ENCODE results near the gene STAM. TPM values are rescaled to one million over a fixed set of nuclear protein-coding genes. Genes with fewer than 3 reads are reported as not detected.
"Not testable (repeated sequence)": the region's sequence is repeated elsewhere in the genome, so short reads cannot be mapped to it uniquely, and the experiment has no call there.

The STAM gene
- total RNA-seq, 2 donors from 2014 or later: 15.9 to 19.4 TPM

GRCh38 chr10:17710181-17710580 is 66.2 kb downstream of the STAM start:
- DNase-seq (no peak), ATAC-seq (no peak)
- intact Hi-C loops (cut with DNase I, micrococcal nuclease): no loop called here

- intact Hi-C loops (cut with DNase I, micrococcal nuclease): no loop called here
- ATAC-seq: no peak
- DNase-seq: no peak
These were observed 68.1 kb downstream of the STAM start for GRCh38 chr10:17712053-17712452.

GRCh38 chr10:17712717-17713471 is 68.9 kb downstream of the STAM start:
- no peak for ATAC-seq
- DNase-seq: no peak
- intact Hi-C loops (cut with DNase I, micrococcal nuclease): no loop called here

- intact Hi-C loops (cut with DNase I, micrococcal nuclease): no loop called here
- DNase-seq (no peak), ATAC-seq (no peak)
These were observed 69.8 kb downstream of the STAM start for GRCh38 chr10:17713758-17714157.

GRCh38 chr10:17716161-17716560 is 72.2 kb downstream of the STAM start:
- intact Hi-C loops (cut with DNase I, micrococcal nuclease): no loop called here
- no peak for DNase-seq
- no peak for ATAC-seq

- intact Hi-C loops (cut with DNase I, micrococcal nuclease); ATAC-seq; DNase-seq: not testable (repeated sequence)
These were observed 78.5 kb downstream of the STAM start for GRCh38 chr10:17722317-17723014.

- intact Hi-C loops (cut with DNase I, micrococcal nuclease): no loop called here
- ATAC-seq (no peak), DNase-seq (no peak)
These were observed 81.8 kb downstream of the STAM start for GRCh38 chr10:17725703-17726102.

- intact Hi-C loops (cut with DNase I, micrococcal nuclease): no loop called here
- ATAC-seq (no peak), DNase-seq (no peak)
These were observed 85.7 kb downstream of the STAM start for GRCh38 chr10:17729630-17730029.

GRCh38 chr10:17730667-17731066 is 86.7 kb downstream of the STAM start:
- no peak for DNase-seq
- intact Hi-C loops (cut with DNase I, micrococcal nuclease): no loop called here

GRCh38 chr10:17731331-17732020 is 87.5 kb downstream of the STAM start:
- DNase-seq (no peak), ATAC-seq (peak; percentile 92)
- intact Hi-C loops (cut with DNase I, micrococcal nuclease): no loop called here

More at GRCh38 chr10:17730667-17731066, 86.7 kb downstream of the STAM start:
- ATAC-seq: no peak

GRCh38 chr10:17733620-17734019 is 89.7 kb downstream of the STAM start:
- no peak for ATAC-seq
- DNase-seq: no peak
- intact Hi-C loops (cut with DNase I, micrococcal nuclease): no loop called here

- intact Hi-C loops (cut with DNase I, micrococcal nuclease): no loop called here
- DNase-seq (no peak), ATAC-seq (no peak)
These were observed 90.6 kb downstream of the STAM start for GRCh38 chr10:17734432-17735080.

GRCh38 chr10:17735166-17735941 is 91.4 kb downstream of the STAM start:
- intact Hi-C loops (cut with DNase I, micrococcal nuclease): no loop called here
- ATAC-seq: no peak
- DNase-seq: no peak

GRCh38 chr10:17736223-17736622 is 92.3 kb downstream of the STAM start:
- ATAC-seq: no peak
- DNase-seq: no peak
- intact Hi-C loops (cut with DNase I, micrococcal nuclease): no loop called here

GRCh38 chr10:17737027-17737965 is 93.3 kb downstream of the STAM start:
- peak; percentile 40 for ATAC-seq
- no peak for DNase-seq
- intact Hi-C loops (cut with DNase I, micrococcal nuclease): no loop called here

- ATAC-seq (no peak), DNase-seq (no peak)
- intact Hi-C loops (cut with DNase I, micrococcal nuclease): loop anchor here in 1 of 2 donors (10.0 kb wide), 1 partner anchor 126 kb away; the partner anchor contains the start of gene HACD1
These were observed 96.7 kb downstream of the STAM start for GRCh38 chr10:17740668-17741067.

GRCh38 chr10:17742918-17743317 is 99.0 kb downstream of the STAM start:
- intact Hi-C loops (cut with DNase I, micrococcal nuclease): loop anchor here in 1 of 2 donors (10.0 kb wide), 1 partner anchor 128 kb away; the partner anchor contains the start of gene HACD1
- DNase-seq (peak in 1 of 2 donors; percentile 71), ATAC-seq (peak; percentile 26)
